OCI-LY1 (cell line): Measurements from ENCODE around the gene F2RL2.

Source experiments
- CTCF ChIP-seq: fragments of 200-600 bp; sonication (generic), shearing (Covaris generic); IDR thresholded peaks from 2 replicates; pipeline ENCODE4 v1.5.1; 2017; ENCODE audit warnings: mild to moderate bottlenecking, antibody characterized with exemption, low read length, moderate library complexity, mixed read lengths
- EZH2 ChIP-seq: fragments of 200-600 bp; sonication (generic), shearing (Covaris generic); IDR thresholded peaks from 2 replicates; pipeline ENCODE4 v1.8.0; 2017; ENCODE audit warnings: borderline replicate concordance, mixed run types, mild to moderate bottlenecking, antibody characterized with exemption, low read length, moderate library complexity, mixed read lengths

- TF ChIP-seq CTCF (no peak), EZH2 (no peak)
Observed at GRCh38 chr5:76670508-76670907, 47.3 kb upstream of the F2RL2 start.
